Measurements from ENCODE around the gene PRDM16. TPM values are rescaled to one million over a fixed set of nuclear protein-coding genes. Genes with fewer than 3 reads are reported as not detected.

Gene PRDM16
- total RNA-seq, 4 donors from 2014 or later = 0.26 to 7.7 (median 0.35) TPM; not detected in 1

GRCh38 chr1:3119725-3120124, 50.7 kb downstream of the PRDM16 start:
- Histone ChIP-seq H3K27me3 (no peaks in the 10 kb centered on the region), H3K36me3 (no peaks in the 10 kb centered on the region), H3K9me3 (no peaks in the 10 kb centered on the region), H3K4me3 (no peak overlapping the region), H3K4me1 (no peaks in the 10 kb centered on the region), H3K27ac (no peak overlapping the region)
- intact Hi-C loops (cut with DNase I; ENCODE audit: low total_unique reads) = no loop called here
- TF ChIP-seq, protein P1, sequence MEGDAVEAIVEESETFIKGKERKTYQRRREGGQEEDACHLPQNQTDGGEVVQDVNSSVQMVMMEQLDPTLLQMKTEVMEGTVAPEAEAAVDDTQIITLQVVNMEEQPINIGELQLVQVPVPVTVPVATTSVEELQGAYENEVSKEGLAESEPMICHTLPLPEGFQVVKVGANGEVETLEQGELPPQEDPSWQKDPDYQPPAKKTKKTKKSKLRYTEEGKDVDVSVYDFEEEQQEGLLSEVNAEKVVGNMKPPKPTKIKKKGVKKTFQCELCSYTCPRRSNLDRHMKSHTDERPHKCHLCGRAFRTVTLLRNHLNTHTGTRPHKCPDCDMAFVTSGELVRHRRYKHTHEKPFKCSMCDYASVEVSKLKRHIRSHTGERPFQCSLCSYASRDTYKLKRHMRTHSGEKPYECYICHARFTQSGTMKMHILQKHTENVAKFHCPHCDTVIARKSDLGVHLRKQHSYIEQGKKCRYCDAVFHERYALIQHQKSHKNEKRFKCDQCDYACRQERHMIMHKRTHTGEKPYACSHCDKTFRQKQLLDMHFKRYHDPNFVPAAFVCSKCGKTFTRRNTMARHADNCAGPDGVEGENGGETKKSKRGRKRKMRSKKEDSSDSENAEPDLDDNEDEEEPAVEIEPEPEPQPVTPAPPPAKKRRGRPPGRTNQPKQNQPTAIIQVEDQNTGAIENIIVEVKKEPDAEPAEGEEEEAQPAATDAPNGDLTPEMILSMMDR (IDR thresholded peaks at IDR 0.05) = no peak
- no peak for TF ChIP-seq POLR2A (IDR thresholded peaks at IDR 0.05)
- DNase-seq = no peak

DNA sequence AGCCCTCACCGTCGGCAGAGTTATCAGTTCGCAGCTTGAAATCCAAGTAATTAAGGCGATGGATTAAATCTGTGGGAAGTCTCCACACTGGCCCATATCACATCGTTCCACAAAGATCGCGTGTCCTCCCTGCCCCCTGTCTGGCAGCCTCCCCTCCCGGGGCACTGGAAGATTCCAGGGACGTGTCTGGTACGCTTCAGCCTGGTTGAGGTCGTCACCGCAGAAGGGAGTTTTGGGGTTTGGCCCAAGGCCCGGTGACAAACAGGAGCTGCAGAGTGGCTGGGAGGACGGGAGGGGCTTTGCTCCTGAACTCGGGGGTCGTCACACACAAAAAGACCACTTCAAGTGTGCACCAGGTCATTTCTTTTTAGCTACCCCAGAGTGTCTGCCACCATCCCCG, 51.1 kb downstream of the PRDM16 start:
- H3K4me1 ChIP-seq = no peaks in the 10 kb centered on the region
- TF ChIP-seq, protein P1 (IDR thresholded peaks at IDR 0.05) = no peak
- no peak for TF ChIP-seq POLR2A (IDR thresholded peaks at IDR 0.05)
- no peaks in the 10 kb centered on the region for H3K36me3 ChIP-seq
- no peaks in the 10 kb centered on the region for H3K9me3 ChIP-seq
- intact Hi-C loops (cut with DNase I; ENCODE audit: low total_unique reads) = no loop called here
- no peak overlapping the region for H3K4me3 ChIP-seq
- no peak overlapping the region for H3K27ac ChIP-seq
- DNase-seq = no peak
- H3K27me3 ChIP-seq = no peaks in the 10 kb centered on the region

DNA sequence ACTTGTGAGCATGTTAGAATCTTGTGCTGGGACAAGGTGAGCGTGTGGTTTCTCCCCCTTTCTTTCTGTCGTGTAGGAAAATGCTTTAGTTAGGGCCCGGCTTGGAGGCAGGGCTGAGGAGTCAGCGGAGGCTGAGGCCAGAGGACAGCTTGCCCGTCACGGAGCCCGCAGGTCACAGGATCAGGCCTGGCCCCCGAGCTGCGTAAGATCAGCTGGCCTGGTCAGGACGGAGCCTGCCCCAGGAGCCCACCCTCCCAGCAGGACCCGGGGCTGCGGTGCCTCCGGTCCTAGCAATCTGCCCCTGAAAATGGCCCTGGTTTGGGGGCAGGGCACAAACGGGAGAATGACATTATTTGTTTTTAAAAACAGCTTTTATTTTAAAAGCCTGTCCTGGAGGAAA, 52.0 kb downstream of the PRDM16 start:
- H3K27ac ChIP-seq = no peak overlapping the region
- TF ChIP-seq POLR2A (IDR thresholded peaks at IDR 0.05) = no peak
- TF ChIP-seq, protein P1 (IDR thresholded peaks at IDR 0.05) = no peak
- intact Hi-C loops (cut with DNase I; ENCODE audit: low total_unique reads) = no loop called here
- no peak for DNase-seq
- H3K4me1 ChIP-seq = peaks cover 0 to 1% of the 10 kb centered on the region in 2 donors
- no peaks in the 10 kb centered on the region for H3K27me3 ChIP-seq
- no peak overlapping the region for H3K4me3 ChIP-seq
- H3K36me3 ChIP-seq = no peaks in the 10 kb centered on the region
- no peaks in the 10 kb centered on the region for H3K9me3 ChIP-seq

DNA sequence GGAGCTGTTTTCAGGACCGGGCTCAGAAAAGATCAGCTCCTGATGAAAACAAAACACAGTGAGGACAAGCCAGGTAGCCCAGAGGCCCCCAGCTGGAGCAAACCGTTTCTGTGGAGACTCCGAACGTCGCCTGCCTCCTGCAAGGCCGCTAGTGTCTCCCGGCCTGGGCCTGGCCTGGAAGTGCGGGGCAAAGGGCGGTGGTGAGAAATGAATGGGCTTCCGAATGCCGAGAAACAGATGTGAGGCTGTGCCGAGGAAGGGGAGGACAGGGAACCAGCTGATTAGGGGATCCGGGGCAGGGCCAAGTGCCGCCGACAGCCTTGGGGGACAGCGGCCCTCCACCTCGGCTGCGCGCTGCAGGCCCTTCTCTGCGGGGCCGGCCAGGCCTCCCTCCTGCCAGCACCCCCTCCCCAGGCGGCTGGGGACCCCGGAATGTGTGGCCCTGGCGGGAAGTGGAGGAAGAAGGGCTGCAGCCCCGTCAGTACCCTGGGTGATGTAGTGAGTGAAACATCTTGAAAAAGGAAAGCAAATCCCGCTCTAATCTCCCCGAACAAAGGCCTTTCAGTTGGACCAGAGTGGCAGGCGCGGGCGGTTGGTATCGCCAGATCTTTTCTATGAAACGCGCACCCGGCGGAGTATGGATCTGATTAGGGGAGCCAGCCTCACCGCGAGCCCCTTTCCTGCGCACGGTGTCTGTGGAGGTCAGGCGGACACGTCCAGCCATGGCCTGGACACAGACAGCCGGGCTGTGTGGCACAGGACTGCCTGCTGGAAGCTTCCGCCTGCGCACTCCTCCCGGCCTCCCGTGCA, 52.6 kb downstream of the PRDM16 start:
- TF ChIP-seq POLR2A (IDR thresholded peaks at IDR 0.05) = no peak
- TF ChIP-seq, protein P1 (IDR thresholded peaks at IDR 0.05) = no peak
- no peaks in the 10 kb centered on the region for H3K27me3 ChIP-seq
- no peak overlapping the region for H3K4me3 ChIP-seq
- intact Hi-C loops (cut with DNase I; ENCODE audit: low total_unique reads) = no loop called here
- H3K4me1 ChIP-seq = peaks cover 0 to 8% of the 10 kb centered on the region in 2 donors
- H3K27ac ChIP-seq = no peak overlapping the region
- no peaks in the 10 kb centered on the region for H3K36me3 ChIP-seq
- DNase-seq = no peak
- no peaks in the 10 kb centered on the region for H3K9me3 ChIP-seq

DNA sequence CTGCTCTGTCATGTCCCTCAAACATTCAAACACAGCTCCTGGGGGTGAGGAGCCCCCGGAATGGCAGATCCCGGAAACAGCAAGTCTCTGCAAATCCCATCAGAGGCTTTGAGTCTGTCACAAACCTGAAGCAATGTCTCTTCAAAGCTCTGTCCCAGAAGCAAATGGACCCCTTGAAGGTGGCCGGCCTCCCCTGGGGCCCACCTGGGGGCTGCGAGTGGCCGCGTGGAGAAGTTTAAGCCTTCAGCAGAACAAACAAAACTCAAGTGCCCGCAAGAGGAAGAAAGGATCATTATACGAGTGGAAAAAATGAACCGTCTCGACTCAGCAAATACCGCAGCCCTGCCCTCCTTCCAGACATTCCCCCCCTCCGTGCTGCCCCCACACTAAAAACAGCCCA, 53.3 kb downstream of the PRDM16 start:
- no peak for DNase-seq
- intact Hi-C loops (cut with DNase I; ENCODE audit: low total_unique reads) = no loop called here
- no peak for TF ChIP-seq POLR2A (IDR thresholded peaks at IDR 0.05)
- TF ChIP-seq, protein P1 (IDR thresholded peaks at IDR 0.05) = no peak
- Histone ChIP-seq H3K4me1 (peaks cover 0 to 11% of the 10 kb centered on the region in 2 donors), H3K4me3 (no peak overlapping the region), H3K27me3 (no peaks in the 10 kb centered on the region), H3K9me3 (no peaks in the 10 kb centered on the region), H3K27ac (no peak overlapping the region), H3K36me3 (no peaks in the 10 kb centered on the region)

All from uterus (tissue), 4 donors.